NCI-H446 (cell line): ENCODE results near the gene SWT1.
"Not testable (repeated sequence)": the region's sequence is repeated elsewhere in the genome, so short reads cannot be mapped to it uniquely, and the experiment has no call there.

Experiments used
- DNase-seq, 2 experiments: peaks; one replicate each; lab custom pipeline; 2025; lab: John Stamatoyannopoulos, UW

Gene SWT1

GRCh38 chr1:185321104-185321503 is 164.1 kb downstream of the SWT1 start:
- not testable (repeated sequence) for DNase-seq

DNA sequence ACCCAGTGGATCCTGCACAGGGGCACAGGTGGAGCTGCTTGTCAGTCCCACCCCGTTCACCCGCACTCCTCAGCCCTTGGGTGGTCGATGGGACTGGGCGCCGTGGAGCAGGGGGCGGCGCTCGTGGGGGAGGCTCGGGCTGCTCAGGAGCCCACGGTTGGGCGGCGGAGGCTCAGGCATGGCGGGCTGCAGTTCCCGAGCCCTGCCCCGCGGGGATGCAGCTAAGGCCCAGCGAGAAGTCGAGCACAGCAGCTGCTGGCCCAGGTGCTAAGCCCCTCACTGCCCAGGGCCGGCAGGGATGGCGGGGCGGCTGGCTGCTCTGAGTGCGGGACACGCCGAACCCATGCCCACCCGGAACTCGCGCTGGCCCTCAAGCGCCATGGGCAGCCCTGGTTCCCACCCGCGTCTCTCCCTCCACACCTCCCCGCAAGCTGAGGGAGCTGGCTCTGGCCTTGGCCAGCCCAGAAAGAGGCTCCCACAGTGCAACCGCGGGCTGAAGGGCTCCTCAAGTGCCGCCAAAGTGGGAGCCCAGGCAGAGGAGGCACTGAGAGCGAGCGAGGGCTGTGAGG is 164.8 kb downstream of the SWT1 start:
- not testable (repeated sequence) for DNase-seq

DNA sequence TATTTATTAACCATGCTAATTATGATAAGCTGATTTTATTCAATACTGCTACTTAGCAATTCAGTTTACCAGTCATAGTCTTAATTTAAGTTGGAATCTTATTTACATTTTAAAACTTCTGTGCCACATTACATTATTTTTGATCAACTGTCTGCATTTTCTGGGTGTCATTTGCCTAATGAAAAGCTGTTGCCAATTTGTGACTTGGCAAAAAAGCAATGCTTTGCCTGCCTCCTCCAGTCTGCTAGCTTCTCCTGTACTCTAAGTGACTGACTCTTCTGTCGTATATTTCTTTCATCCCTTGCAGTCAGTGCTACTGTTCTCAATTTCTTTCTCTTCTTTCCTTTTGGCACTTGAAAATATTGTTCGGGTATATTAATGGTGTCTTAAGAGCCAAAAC is 165.7 kb downstream of the SWT1 start:
- DNase-seq: peak in 1 of 2 experiments; percentile 8

DNA sequence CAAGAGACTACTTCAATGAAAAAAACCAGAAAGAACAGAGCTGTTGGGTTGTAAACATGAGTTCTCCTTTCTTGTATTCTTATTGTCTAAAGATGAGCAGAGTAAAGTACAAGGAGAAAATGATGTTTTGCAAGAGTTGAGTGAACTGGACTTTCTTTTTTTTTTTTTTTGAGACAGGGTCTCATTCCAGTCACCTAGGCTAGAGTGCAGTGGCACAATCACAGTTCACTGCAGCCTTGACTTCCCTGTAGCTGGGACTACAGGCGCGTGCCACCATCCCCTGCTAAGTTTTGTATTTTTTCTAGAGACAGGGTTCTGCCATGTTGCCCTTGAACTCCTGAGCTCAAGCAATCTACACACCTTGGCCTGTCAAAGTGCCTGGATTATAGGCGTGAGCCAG is 167.2 kb downstream of the SWT1 start:
- DNase-seq: no peak

GRCh38 chr1:185325413-185325812 is 168.4 kb downstream of the SWT1 start:
- no peak for DNase-seq

- DNase-seq: no peak
Measured at GRCh38 chr1:185328255-185328654, 171.3 kb downstream of the SWT1 start.

GRCh38 chr1:185334182-185334581 is 177.2 kb downstream of the SWT1 start:
- DNase-seq: no peak

GRCh38 chr1:185337246-185337645 is 180.3 kb downstream of the SWT1 start:
- DNase-seq: no peak

DNA sequence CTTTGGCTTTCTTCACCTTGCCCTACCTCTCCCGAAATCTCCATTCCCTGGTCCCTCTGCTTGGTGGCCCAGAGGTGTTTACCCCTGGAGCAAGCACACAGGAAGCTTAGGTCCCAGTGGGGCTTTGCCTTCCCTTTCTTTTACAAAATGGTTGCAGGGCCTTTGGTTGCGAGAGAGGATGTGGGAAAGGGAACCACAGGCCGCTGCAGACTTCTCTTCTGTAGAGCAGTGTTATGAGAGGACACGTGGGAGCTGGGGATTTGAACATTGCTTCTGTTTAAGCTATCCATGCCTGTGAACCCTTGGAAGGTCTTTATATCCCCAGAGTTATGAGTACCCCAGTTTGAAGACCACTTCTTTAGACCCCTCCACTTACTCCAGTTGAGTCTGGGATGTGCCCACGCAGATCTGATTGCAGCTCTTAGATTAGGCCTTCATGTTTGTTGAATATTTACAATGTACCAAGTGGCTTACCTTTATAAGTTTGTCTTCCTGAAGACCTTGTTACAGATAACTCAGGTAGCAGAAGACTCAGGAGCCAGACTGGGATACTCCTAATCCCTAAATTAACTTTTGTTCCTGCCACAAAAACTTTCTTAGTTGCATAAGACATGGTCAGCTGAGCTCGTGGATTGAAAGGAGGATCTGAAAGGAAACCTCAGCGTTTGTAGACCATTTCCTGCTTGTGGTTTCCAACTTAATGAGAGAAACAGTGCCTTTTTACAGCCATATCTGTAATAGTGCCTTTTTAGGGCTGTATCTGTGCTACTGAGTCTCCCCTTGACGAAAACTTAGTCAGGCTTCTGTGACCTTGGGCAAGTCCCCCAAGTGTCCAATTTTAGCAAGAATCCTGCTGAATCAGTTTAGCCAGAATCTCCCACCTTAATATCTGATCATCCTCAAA is 182.0 kb downstream of the SWT1 start:
- no peak for DNase-seq

DNA sequence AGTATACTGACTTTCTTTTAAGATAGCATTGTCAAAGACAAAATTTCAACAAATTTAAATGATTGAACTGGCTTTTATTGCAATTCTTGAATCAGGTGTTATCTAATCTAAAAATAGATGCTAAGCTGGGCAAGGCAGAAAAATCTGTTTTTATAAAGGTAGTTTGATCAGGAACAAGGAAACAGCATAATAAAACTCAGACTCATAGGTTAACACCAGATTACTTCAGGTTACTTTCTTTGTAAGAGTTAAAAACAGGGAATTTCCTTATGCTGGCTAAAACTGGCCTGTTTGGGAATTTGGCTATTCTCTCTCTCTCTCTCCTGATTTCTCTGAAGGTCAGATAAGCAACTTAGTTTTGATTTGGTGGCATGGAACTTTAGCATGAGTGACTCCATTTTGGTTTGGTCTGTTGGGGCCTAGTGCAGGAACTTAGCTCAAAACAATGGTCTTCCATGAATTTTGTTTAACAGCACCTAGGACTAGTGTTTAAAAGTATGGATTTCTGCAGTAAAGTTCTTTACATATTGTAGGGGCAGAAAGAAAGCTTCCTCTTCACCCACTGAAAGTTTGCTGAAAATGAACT is 184.3 kb downstream of the SWT1 start:
- no peak for DNase-seq
